ENCODE results near the gene MGRN1.

The MGRN1 gene

DNA sequence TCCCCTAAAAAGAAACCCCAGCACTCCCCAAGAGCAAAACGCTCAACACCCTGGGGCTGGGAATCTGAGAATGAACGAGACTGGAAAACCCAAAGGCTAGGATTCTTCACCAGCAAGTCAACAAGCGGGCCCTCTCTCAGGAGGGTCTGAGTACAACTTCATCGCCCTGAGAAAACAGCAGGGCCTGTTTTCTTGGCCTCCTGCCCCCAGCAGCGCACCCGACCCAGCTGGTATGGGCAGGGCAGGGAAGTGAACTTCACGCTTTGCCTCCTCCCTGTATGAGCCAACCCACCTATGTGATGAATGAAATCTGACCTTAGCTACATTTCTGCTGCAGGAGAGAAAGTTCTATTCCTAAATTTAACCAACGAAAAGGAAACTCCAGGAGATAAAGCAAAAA is 79.9 kb downstream of the MGRN1 start:
- Histone ChIP-seq H3K27me3 (ENCODE audit: control insufficient read depth, insufficient read depth, low read length) (no peaks in the 10 kb centered on the region), H3K4me3 (ENCODE audit: low read length) (no peak overlapping the region), H3K9ac (ENCODE audit: low read depth, low read length) (no peak overlapping the region), H3K9me3 (replicated peaks; ENCODE audit: low read length) (no peaks in the 10 kb centered on the region), H3K36me3 (ENCODE audit: insufficient read depth, low read length) (peaks cover 45% of the 10 kb centered on the region), H3K4me1 (ENCODE audit: control insufficient read depth, insufficient read depth, low read length) (no peaks in the 10 kb centered on the region), H3K4me2 (ENCODE audit: low read length) (no peak overlapping the region)

GRCh38 chr16:4704913-4705312 is 80.3 kb downstream of the MGRN1 start:
- Histone ChIP-seq H3K27me3 (ENCODE audit: control insufficient read depth, insufficient read depth, low read length) (no peaks in the 10 kb centered on the region), H3K9ac (ENCODE audit: low read depth, low read length) (no peak overlapping the region), H3K4me2 (ENCODE audit: low read length) (no peak overlapping the region), H3K9me3 (replicated peaks; ENCODE audit: low read length) (no peaks in the 10 kb centered on the region), H3K36me3 (ENCODE audit: insufficient read depth, low read length) (peaks cover 46% of the 10 kb centered on the region), H3K4me1 (ENCODE audit: control insufficient read depth, insufficient read depth, low read length) (no peaks in the 10 kb centered on the region), H3K4me3 (ENCODE audit: low read length) (no peak overlapping the region)

DNA sequence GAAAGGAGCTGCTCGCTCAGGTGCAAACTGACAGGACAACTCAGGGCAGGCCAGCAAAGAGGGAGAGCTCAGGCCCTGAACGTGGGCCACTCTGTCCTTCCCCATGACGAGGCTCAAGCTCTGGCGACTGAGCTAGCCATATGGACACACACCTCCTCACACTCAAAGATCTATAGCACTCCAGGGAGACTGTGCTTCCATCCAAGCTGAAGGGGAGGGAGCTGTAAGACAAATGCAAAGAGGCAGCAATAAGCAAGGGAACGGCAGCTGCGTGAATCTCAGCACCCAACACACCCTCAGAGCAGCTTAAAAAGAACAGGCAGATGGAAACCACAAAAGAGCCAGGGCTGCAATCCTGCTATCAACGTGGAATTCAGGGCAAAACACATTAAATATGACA is 82.2 kb downstream of the MGRN1 start:
- Histone ChIP-seq H3K4me1 (ENCODE audit: control insufficient read depth, insufficient read depth, low read length) (no peaks in the 10 kb centered on the region), H3K27me3 (ENCODE audit: control insufficient read depth, insufficient read depth, low read length) (no peaks in the 10 kb centered on the region), H3K4me3 (ENCODE audit: low read length) (no peak overlapping the region), H3K9me3 (replicated peaks; ENCODE audit: low read length) (no peaks in the 10 kb centered on the region), H3K9ac (ENCODE audit: low read depth, low read length) (no peak overlapping the region), H3K4me2 (ENCODE audit: low read length) (no peak overlapping the region), H3K36me3 (ENCODE audit: insufficient read depth, low read length) (peaks cover 41% of the 10 kb centered on the region)

- Histone ChIP-seq H3K9me3 (replicated peaks; ENCODE audit: low read length) (no peaks in the 10 kb centered on the region), H3K27me3 (ENCODE audit: control insufficient read depth, insufficient read depth, low read length) (no peaks in the 10 kb centered on the region), H3K36me3 (ENCODE audit: insufficient read depth, low read length) (peaks cover 35% of the 10 kb centered on the region), H3K4me3 (ENCODE audit: low read length) (no peak overlapping the region), H3K4me2 (ENCODE audit: low read length) (no peak overlapping the region), H3K9ac (ENCODE audit: low read depth, low read length) (no peak overlapping the region), H3K4me1 (ENCODE audit: control insufficient read depth, insufficient read depth, low read length) (no peaks in the 10 kb centered on the region)
Observed at GRCh38 chr16:4709481-4709880, 84.9 kb downstream of the MGRN1 start.

- no peaks in the 10 kb centered on the region for H3K27me3 ChIP-seq (ENCODE audit: control insufficient read depth, insufficient read depth, low read length)
- no peak overlapping the region for H3K4me2 ChIP-seq (ENCODE audit: low read length)
- no peak overlapping the region for H3K9ac ChIP-seq (ENCODE audit: low read depth, low read length)
- peaks cover 22% of the 10 kb centered on the region for H3K36me3 ChIP-seq (ENCODE audit: insufficient read depth, low read length)
- H3K4me3 ChIP-seq (ENCODE audit: low read length), result no peak overlapping the region
- no peaks in the 10 kb centered on the region for H3K4me1 ChIP-seq (ENCODE audit: control insufficient read depth, insufficient read depth, low read length)
- H3K9me3 ChIP-seq (replicated peaks; ENCODE audit: low read length), result no peaks in the 10 kb centered on the region
Observed at GRCh38 chr16:4713663-4714501, 89.3 kb downstream of the MGRN1 start.

DNA sequence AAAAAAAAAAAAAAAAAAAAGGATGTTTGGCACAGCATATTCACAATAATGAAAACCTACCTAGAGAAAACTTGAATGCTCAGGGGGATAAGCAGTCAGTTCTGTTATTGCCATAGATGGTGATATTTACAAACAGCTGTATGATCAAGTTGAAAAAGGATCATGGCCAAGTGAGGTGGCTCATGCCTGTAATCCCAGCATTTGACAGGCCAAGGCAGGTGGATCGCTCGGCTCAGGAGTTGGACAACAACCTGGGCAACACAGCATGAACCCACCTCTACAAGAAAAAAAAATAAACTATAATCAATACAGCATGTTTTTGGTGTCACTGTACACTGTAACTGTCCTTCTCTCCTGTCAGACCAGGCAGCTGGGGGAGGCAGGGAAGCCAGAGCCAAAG is 90.4 kb downstream of the MGRN1 start:
- Histone ChIP-seq H3K36me3 (ENCODE audit: insufficient read depth, low read length) (peaks cover 18% of the 10 kb centered on the region), H3K4me1 (ENCODE audit: control insufficient read depth, insufficient read depth, low read length) (no peaks in the 10 kb centered on the region), H3K9ac (ENCODE audit: low read depth, low read length) (no peak overlapping the region), H3K4me3 (ENCODE audit: low read length) (no peak overlapping the region), H3K27me3 (ENCODE audit: control insufficient read depth, insufficient read depth, low read length) (no peaks in the 10 kb centered on the region), H3K4me2 (ENCODE audit: low read length) (no peak overlapping the region), H3K9me3 (replicated peaks; ENCODE audit: low read length) (no peaks in the 10 kb centered on the region)

GRCh38 chr16:4718466-4718865 is 93.8 kb downstream of the MGRN1 start:
- no peaks in the 10 kb centered on the region for H3K9me3 ChIP-seq (replicated peaks; ENCODE audit: low read length)
- H3K9ac ChIP-seq (ENCODE audit: low read depth, low read length), result no peak overlapping the region
- H3K4me3 ChIP-seq (ENCODE audit: low read length), result no peak overlapping the region
- no peak overlapping the region for H3K4me2 ChIP-seq (ENCODE audit: low read length)
- no peaks in the 10 kb centered on the region for H3K27me3 ChIP-seq (ENCODE audit: control insufficient read depth, insufficient read depth, low read length)
- H3K36me3 ChIP-seq (ENCODE audit: insufficient read depth, low read length), result peaks cover 13% of the 10 kb centered on the region
- no peaks in the 10 kb centered on the region for H3K4me1 ChIP-seq (ENCODE audit: control insufficient read depth, insufficient read depth, low read length)

GRCh38 chr16:4723071-4723767 is 98.6 kb downstream of the MGRN1 start:
- H3K4me2 ChIP-seq (ENCODE audit: low read length), result no peak overlapping the region
- no peak overlapping the region for H3K4me3 ChIP-seq (ENCODE audit: low read length)
- H3K9ac ChIP-seq (ENCODE audit: low read depth, low read length), result no peak overlapping the region
- peaks cover 23% of the 10 kb centered on the region for H3K36me3 ChIP-seq (ENCODE audit: insufficient read depth, low read length)
- H3K27me3 ChIP-seq (ENCODE audit: control insufficient read depth, insufficient read depth, low read length), result no peaks in the 10 kb centered on the region
- H3K9me3 ChIP-seq (replicated peaks; ENCODE audit: low read length), result no peaks in the 10 kb centered on the region
- H3K4me1 ChIP-seq (ENCODE audit: control insufficient read depth, insufficient read depth, low read length), result no peaks in the 10 kb centered on the region

DNA sequence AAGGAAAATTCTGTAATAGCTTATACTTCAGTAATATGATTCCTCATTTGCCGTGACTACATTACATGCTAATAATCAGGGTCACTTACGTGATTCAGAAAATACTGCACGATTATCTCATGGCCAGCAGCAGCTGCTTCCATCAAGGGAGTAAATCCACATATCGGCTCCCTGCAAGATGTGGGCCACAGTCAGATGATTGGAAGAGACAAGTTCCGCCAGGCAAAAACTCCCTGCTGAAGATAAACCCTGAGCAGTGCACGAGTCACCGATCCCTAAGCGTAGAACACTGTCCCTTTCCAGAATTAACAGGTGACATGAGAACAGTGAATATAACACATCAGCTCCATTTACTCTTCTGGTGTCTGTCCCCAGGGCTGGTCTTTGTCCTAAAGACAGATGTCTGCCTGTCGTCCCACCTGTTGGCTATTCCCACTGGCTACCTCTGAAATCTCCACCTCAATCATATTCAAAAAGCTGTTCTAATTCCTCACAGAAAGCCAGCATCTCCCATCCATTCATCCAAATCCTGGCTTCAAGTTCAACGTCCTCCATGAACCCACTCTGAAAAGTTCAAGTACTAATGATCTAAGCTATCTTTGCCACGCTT is 100.1 kb downstream of the MGRN1 start:
- Histone ChIP-seq H3K4me1 (ENCODE audit: control insufficient read depth, insufficient read depth, low read length) (no peaks in the 10 kb centered on the region), H3K36me3 (ENCODE audit: insufficient read depth, low read length) (peaks cover 32% of the 10 kb centered on the region), H3K9ac (ENCODE audit: low read depth, low read length) (no peak overlapping the region)

GRCh38 chr16:4726616-4727015 is 102.0 kb downstream of the MGRN1 start:
- Histone ChIP-seq H3K36me3 (ENCODE audit: insufficient read depth, low read length) (peaks cover 42% of the 10 kb centered on the region), H3K4me1 (ENCODE audit: control insufficient read depth, insufficient read depth, low read length) (no peaks in the 10 kb centered on the region), H3K4me2 (ENCODE audit: low read length) (no peak overlapping the region)

More for the DNA sequence above, 100.1 kb downstream of the MGRN1 start:
- Histone ChIP-seq H3K9me3 (replicated peaks; ENCODE audit: low read length) (no peaks in the 10 kb centered on the region), H3K27me3 (ENCODE audit: control insufficient read depth, insufficient read depth, low read length) (no peaks in the 10 kb centered on the region), H3K4me3 (ENCODE audit: low read length) (no peak overlapping the region), H3K4me2 (ENCODE audit: low read length) (no peak overlapping the region)

DNA sequence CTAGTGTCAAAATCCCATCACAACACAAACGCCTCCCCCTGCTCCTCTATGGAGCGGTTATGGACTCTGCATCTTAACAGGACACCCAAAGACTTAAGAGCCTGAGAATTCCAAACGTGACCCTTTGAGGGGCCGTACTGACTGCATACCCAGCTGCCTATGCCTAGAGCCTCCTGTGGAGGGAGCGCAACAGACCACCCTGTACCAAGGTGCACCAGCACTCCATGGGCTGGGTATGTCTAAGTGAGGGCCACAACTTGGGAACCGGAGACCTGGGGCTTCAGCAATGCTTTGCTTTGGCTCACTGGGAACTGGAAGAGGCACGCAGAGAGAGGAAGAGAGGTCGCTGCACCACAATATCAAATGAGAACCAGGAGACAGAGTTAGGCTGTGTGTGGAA is 104.0 kb downstream of the MGRN1 start:
- Histone ChIP-seq H3K36me3 (ENCODE audit: insufficient read depth, low read length) (peaks cover 35% of the 10 kb centered on the region), H3K4me1 (ENCODE audit: control insufficient read depth, insufficient read depth, low read length) (no peaks in the 10 kb centered on the region), H3K4me2 (ENCODE audit: low read length) (no peak overlapping the region)

More at GRCh38 chr16:4726616-4727015, 102.0 kb downstream of the MGRN1 start:
- H3K9me3 ChIP-seq (replicated peaks; ENCODE audit: low read length), result no peaks in the 10 kb centered on the region
- no peak overlapping the region for H3K9ac ChIP-seq (ENCODE audit: low read depth, low read length)
- no peak overlapping the region for H3K4me3 ChIP-seq (ENCODE audit: low read length)
- no peaks in the 10 kb centered on the region for H3K27me3 ChIP-seq (ENCODE audit: control insufficient read depth, insufficient read depth, low read length)

More for the DNA sequence above, 104.0 kb downstream of the MGRN1 start:
- Histone ChIP-seq H3K27me3 (ENCODE audit: control insufficient read depth, insufficient read depth, low read length) (no peaks in the 10 kb centered on the region), H3K9ac (ENCODE audit: low read depth, low read length) (no peak overlapping the region), H3K4me3 (ENCODE audit: low read length) (no peak overlapping the region), H3K9me3 (replicated peaks; ENCODE audit: low read length) (no peaks in the 10 kb centered on the region)
